Natural killer cell treated with Interleukin-12 subunit alpha and Interleukin-12 subunit beta and Interleukin-15 and Interleukin-18, amount 100 ng/mL, for 72 hours (primary cell): ENCODE results near the gene OR2T12. TPM values are rescaled to one million over a fixed set of nuclear protein-coding genes. Genes with fewer than 3 reads are reported as not detected.
"Not testable (repeated sequence)": the region's sequence is repeated elsewhere in the genome, so short reads cannot be mapped to it uniquely, and the experiment has no call there.

Source experiments
- ATAC-seq, 2 donors: fragments of 150-1000 bp; cut with Tn5 transposase in 1 of 2; sonication (Bioruptor Pico), chemical (Tn5 transposase) in 1 of 2; 2 replicates each; pipeline ENCODE4 v1.10.0; 2021
- DNase-seq: peaks from one replicate; pipeline ENCODE4 v3.0.0; 2022; ENCODE audit warnings: low spot score
- H3K27ac Mint-ChIP-seq, 2 donors: 1 replicate in 1 of 2; 2 replicates in 1 of 2; pipeline ENCODE4 v1.8.0; 2022; ENCODE audit warnings: mixed read lengths in 2 of 2, mild to moderate bottlenecking in 1 of 2, moderate library complexity in 1 of 2
- H3K27me3 Mint-ChIP-seq, 2 donors: 1 replicate in 1 of 2; 2 replicates in 1 of 2; pipeline ENCODE4 v1.8.0; 2022; ENCODE audit warnings: mixed read lengths in 2 of 2
- H3K36me3 Mint-ChIP-seq: one replicate; pipeline ENCODE4 v1.8.0; 2022; ENCODE audit warnings: mixed read lengths
- H3K4me1 Mint-ChIP-seq, 2 donors: 1 replicate in 1 of 2; 2 replicates in 1 of 2; pipeline ENCODE4 v1.8.0; 2022; ENCODE audit warnings: low read depth in 2 of 2, mixed read lengths in 2 of 2, mild to moderate bottlenecking in 1 of 2
- H3K4me3 Mint-ChIP-seq: one replicate; pipeline ENCODE4 v1.8.0; 2022; ENCODE audit warnings: mixed read lengths
- H3K9me3 Mint-ChIP-seq: 2 replicates; pipeline ENCODE4 v1.8.0; 2022; ENCODE audit warnings: mixed read lengths
- total RNA-seq, 2 donors: library from RNA; stranded (reverse); gene quantifications; one replicate each; pipeline ENCODE4 v1.2.3, GENCODE V29; 2022

OR2T12 gene
- total RNA-seq, result not detected

- DNase-seq (no peak), ATAC-seq (no peak)
- H3K36me3 Mint-ChIP-seq, result no peaks in the 10 kb centered on the region
- H3K27me3 Mint-ChIP-seq, result no peaks in the 10 kb centered on the region
- no peak within 1 kb of the TSS for H3K27ac Mint-ChIP-seq
- no peak within 1 kb of the TSS for H3K4me3 Mint-ChIP-seq
- H3K4me1 Mint-ChIP-seq, result no peaks in the 10 kb centered on the region
- no peaks in the 10 kb centered on the region for H3K9me3 Mint-ChIP-seq
Observed at GRCh38 chr1:248303324-248303723, at the start of gene OR2T12. Gene OR2T12, minus strand, starts transcription at chr1:248303424. Its CDS starts 7,846 bp downstream, at chr1:248295578.

DNA sequence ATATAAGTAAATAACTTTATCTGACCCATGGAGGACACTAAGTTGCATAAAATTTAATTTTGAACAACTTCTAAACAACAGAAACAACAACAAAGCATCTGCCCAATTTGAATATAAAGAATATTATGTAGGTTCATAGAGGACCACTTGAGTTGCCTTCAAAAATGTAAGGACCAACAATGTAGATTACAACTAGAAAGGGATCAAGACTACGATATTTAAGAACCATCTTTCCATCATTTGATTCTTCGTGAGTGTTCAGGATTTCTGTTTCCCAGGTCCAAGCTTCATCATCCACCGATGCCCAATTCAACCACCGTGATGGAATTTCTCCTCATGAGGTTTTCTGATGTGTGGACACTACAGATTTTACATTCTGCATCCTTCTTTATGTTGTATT is 45.3 kb upstream of the OR2T12 start, which contains the start of gene OR14C36:
Gene OR14C36, plus strand, starts transcription at position 301 of the 400 bp plus-strand sequence. Its CDS starts 0 bp downstream, at position 301.
- no peak within 1 kb of the TSS for H3K27ac Mint-ChIP-seq
- H3K4me1 Mint-ChIP-seq, result no peaks in the 10 kb centered on the region
- ATAC-seq, result no peak

DNA sequence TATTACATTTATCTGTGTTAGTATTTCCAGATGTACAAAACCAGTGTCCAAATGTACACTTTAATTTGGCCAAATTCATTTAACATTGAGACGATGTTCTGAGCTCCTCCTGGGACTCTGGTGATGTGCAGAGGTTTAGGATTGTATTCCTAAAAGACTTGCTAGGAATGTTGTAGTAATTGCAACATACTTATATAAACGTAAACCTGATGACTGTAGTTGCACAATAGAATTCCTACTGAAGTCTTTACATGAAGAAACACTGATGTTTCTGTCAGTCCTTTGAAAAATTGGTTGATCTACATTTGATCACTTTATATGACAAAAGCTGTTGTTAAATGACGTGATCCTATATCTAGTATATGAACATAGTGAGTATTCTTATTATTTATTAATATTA is 40.2 kb upstream of the OR2T12 start:
- Mint-ChIP-seq H3K27me3 (no peaks in the 10 kb centered on the region), H3K36me3 (no peaks in the 10 kb centered on the region), H3K9me3 (peaks cover 3% of the 10 kb centered on the region), H3K27ac (no peak overlapping the region), H3K4me1 (no peaks in the 10 kb centered on the region), H3K4me3 (no peak overlapping the region)
- ATAC-seq, result no peak
- DNase-seq, result no peak

More for the DNA sequence above, 45.3 kb upstream of the OR2T12 start, which contains the start of gene OR14C36:
- no peak for DNase-seq
- Mint-ChIP-seq H3K9me3 (peaks cover 3% of the 10 kb centered on the region), H3K4me3 (no peak within 1 kb of the TSS), H3K27me3 (no peaks in the 10 kb centered on the region), H3K36me3 (no peaks in the 10 kb centered on the region)

GRCh38 chr1:248324468-248324867 is 21.2 kb upstream of the OR2T12 start, which contains the start of gene OR2M7:
Gene OR2M7, minus strand, starts transcription at chr1:248324568. Its CDS starts 0 bp downstream, at chr1:248324568.
- Mint-ChIP-seq H3K4me3 (no peak within 1 kb of the TSS), H3K9me3 (peaks cover 22% of the 10 kb centered on the region), H3K27me3 (no peaks in the 10 kb centered on the region), H3K36me3 (peaks cover 6% of the 10 kb centered on the region), H3K27ac (no peak within 1 kb of the TSS), H3K4me1 (no peaks in the 10 kb centered on the region)
- ATAC-seq (no peak), DNase-seq (no peak)

DNA sequence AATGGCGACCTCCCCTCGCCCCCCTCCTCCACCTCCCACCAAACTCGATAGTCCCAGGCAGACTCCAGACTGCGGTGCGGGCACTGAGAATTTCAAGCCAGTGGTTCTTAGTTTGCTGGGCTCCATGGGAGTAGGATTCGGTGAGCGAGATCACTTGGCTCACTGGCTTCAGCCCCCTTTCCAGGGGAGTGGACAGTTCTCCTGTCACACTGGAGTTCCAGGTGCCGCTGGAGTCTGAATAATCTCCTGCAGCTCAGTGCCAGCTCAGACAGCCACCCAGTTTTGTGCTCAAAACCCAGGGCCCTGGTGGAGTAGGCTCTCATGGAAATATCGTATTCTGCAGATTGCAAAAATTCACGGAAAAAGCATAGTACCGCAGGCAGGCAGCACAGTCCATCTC is 13.6 kb upstream of the OR2T12 start:
- no peak overlapping the region for H3K4me3 Mint-ChIP-seq
- no peaks in the 10 kb centered on the region for H3K27me3 Mint-ChIP-seq
- no peaks in the 10 kb centered on the region for H3K4me1 Mint-ChIP-seq
- peaks cover 17% of the 10 kb centered on the region for H3K36me3 Mint-ChIP-seq
- no peak for ATAC-seq
- H3K9me3 Mint-ChIP-seq, result peaks cover 33% of the 10 kb centered on the region
- no peak for DNase-seq
- no peak overlapping the region for H3K27ac Mint-ChIP-seq

DNA sequence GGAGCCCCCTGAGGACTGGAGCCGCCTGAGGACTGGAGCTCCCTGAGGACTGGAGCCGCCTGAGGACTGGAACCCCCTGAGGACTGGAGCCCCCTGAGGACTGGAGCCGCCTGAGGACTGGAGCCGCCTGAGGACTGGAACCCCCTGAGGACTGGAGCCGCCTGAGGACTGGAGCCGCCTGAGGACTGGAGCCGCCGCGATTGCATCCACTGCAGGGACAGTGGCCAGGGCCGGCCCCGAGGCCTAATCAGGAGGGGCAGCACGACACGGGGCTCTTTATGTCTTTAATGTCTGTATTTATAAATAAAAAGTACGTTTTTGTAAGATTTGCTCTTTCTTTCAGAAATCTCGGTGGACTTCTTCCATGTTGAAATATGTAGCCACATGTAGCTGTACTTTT is 3.5 kb upstream of the OR2T12 start:
- H3K4me1 Mint-ChIP-seq, H3K9me3 Mint-ChIP-seq, ATAC-seq, H3K27ac Mint-ChIP-seq, H3K4me3 Mint-ChIP-seq, H3K27me3 Mint-ChIP-seq, DNase-seq, H3K36me3 Mint-ChIP-seq: not testable (repeated sequence)

- no peaks in the 10 kb centered on the region for H3K9me3 Mint-ChIP-seq
- no peak overlapping the region for H3K27ac Mint-ChIP-seq
- no peak for ATAC-seq
- no peaks in the 10 kb centered on the region for H3K4me1 Mint-ChIP-seq
- no peak for DNase-seq
- H3K36me3 Mint-ChIP-seq, result no peaks in the 10 kb centered on the region
- no peak overlapping the region for H3K4me3 Mint-ChIP-seq
- H3K27me3 Mint-ChIP-seq, result no peaks in the 10 kb centered on the region
Observed at GRCh38 chr1:248306103-248306502, 2.9 kb upstream of the OR2T12 start.

GRCh38 chr1:248305672-248306071 is 2.4 kb upstream of the OR2T12 start:
- H3K9me3 Mint-ChIP-seq, DNase-seq: not testable (repeated sequence)

DNA sequence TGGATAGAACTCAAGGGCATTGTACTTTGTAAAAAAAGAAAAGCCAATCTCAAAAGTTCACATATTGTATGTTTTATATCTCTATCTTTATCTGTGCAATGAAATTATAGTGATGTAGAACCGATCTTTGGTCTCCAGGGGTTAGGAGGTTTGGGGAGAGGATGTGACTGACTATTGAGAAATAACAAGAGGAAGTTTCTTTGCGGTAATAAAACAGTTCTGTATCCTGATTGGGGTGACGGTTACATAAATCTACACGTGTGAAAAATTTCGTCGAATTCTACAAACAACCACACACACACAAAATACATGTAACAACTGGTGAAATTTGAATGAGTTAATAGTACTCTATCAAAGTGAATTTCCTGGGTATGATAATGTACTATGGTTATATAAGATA is 14.8 kb downstream of the OR2T12 start:
- ATAC-seq, result no peak
- Mint-ChIP-seq H3K4me1 (no peaks in the 10 kb centered on the region), H3K9me3 (peaks cover 13% of the 10 kb centered on the region), H3K36me3 (peaks cover 4% of the 10 kb centered on the region), H3K27ac (no peak overlapping the region), H3K4me3 (no peak overlapping the region), H3K27me3 (no peaks in the 10 kb centered on the region)
- no peak for DNase-seq

More at GRCh38 chr1:248305672-248306071, 2.4 kb upstream of the OR2T12 start:
- not testable (repeated sequence) for H3K4me1 Mint-ChIP-seq, ATAC-seq, H3K36me3 Mint-ChIP-seq, H3K27me3 Mint-ChIP-seq, H3K4me3 Mint-ChIP-seq, H3K27ac Mint-ChIP-seq

DNA sequence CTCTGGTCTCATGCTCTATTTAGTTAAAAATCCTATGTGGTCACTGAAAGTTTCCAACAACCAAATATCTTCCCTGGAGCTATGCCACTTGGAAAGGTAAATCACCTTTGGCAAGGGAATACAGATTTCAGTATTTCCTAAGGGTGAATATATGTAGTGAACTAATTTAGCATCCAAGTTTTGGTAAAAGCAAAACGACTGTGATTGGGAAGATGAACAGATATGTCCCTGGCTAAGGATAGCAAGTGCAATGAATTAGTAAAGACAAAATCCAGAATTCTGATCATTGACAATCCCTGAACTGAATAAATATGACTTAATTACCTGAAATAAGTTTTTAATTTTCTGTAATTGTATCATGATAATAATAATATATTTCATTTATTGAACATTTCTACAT is 25.3 kb downstream of the OR2T12 start, which contains the start of gene OR2T33:
Gene OR2T33, minus strand, starts transcription at position 101 of the 400 bp plus-strand sequence. CDS start 4,162 bp downstream, outside the sequence.
- Mint-ChIP-seq H3K4me1 (no peaks in the 10 kb centered on the region), H3K9me3 (peaks cover 12% of the 10 kb centered on the region), H3K4me3 (no peak within 1 kb of the TSS), H3K27me3 (no peaks in the 10 kb centered on the region), H3K27ac (no peak within 1 kb of the TSS), H3K36me3 (no peaks in the 10 kb centered on the region)
- DNase-seq, result no peak
- no peak for ATAC-seq

DNA sequence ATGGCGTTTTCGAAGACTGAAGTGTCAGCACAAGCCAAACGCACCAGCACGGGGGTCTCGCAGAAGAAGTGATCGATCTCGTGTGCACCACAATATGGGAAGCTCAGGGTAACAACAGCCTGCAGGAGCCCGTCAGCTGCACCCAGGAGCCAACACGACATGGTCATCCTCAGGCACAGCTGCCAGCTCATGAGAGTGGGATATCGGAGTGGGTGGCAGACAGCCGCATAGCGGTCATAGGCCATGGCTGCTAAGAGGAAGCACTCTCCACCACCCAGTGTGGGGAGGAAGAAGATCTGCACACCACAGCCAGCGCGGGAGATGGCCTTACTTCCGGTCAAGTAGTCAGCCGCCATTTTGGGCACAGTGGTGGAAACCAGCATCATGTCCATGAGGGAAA is 30.0 kb downstream of the OR2T12 start:
- not testable (repeated sequence) for H3K36me3 Mint-ChIP-seq, DNase-seq, H3K27ac Mint-ChIP-seq, H3K4me1 Mint-ChIP-seq, H3K9me3 Mint-ChIP-seq, H3K27me3 Mint-ChIP-seq, H3K4me3 Mint-ChIP-seq
- peak in 1 of 2 donors; percentile 50 for ATAC-seq

- DNase-seq (no peak), ATAC-seq (no peak)
- Mint-ChIP-seq H3K9me3 (peaks cover 3% of the 10 kb centered on the region), H3K36me3 (peaks cover 4% of the 10 kb centered on the region), H3K4me1 (no peaks in the 10 kb centered on the region), H3K27me3 (no peaks in the 10 kb centered on the region), H3K4me3 (no peak overlapping the region), H3K27ac (no peak overlapping the region)
Observed at GRCh38 chr1:248268178-248268577, 35.0 kb downstream of the OR2T12 start.

DNA sequence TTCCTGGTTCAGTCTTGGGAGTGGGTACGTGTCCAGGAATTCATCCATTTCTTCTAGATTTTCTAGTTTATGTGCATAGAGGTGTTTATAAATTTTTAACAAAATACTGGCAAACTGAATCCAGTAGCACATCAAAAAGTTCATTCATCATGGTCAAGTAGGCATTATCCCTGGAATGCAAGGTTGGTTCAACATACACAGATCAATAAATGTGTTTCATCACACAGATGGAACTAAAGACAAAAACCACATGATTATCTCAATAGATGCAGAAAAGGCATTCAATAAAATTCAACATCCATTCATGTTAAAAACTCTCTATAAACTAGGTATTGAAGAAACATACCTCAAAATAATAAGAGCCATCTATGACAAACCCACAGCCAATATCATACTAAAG is 43.9 kb downstream of the OR2T12 start:
- not testable (repeated sequence) for H3K4me1 Mint-ChIP-seq, H3K36me3 Mint-ChIP-seq, ATAC-seq, H3K27me3 Mint-ChIP-seq, DNase-seq, H3K4me3 Mint-ChIP-seq, H3K27ac Mint-ChIP-seq
- peaks cover 19% of the 10 kb centered on the region for H3K9me3 Mint-ChIP-seq

DNA sequence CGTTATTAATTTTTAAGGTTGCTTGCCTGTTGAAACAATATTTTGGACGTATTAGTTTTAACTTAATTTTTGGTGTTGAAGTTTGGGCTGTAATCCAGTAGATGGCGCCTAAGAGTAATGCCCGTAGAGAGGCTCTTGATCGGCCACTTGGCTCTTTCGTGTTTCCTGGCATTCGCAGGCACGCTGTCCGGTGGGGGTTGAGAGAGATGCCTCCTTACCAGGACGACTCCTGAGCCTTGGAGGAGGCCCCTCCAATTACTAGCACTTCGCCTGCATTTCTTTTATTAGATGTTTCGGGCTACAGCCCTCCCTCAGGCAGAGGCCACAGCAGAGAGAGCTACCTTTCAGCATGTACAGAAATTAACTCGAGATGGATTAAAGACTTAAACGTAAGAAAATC is 60.0 kb downstream of the OR2T12 start:
- DNase-seq (no peak), ATAC-seq (no peak)
- Mint-ChIP-seq H3K4me1 (peaks cover 3 to 5% of the 10 kb centered on the region in 2 donors), H3K4me3 (no peak overlapping the region), H3K9me3 (no peaks in the 10 kb centered on the region), H3K27me3 (peaks cover 4 to 7% of the 10 kb centered on the region in 2 donors), H3K36me3 (no peaks in the 10 kb centered on the region), H3K27ac (no peak overlapping the region)
